HepG2 (cell line): ENCODE data around the gene SS18L1. TPM values are rescaled to one million over a fixed set of nuclear protein-coding genes. Genes with fewer than 3 reads are reported as not detected.
A peak's percentile ranks its signal among the peaks of the same experiment; 100 is the strongest.

ENCODE experiments used
- AHDC1 ChIP-seq: sonication (generic); formaldehyde crosslinking; IDR thresholded peaks from 2 replicates; pipeline ENCODE4 v1.5.1; 2020; ENCODE audit warnings: mild to moderate bottlenecking, missing genetic modification reagents, borderline replicate concordance
- ASH2L ChIP-seq: fragments of 300-600, 200-600 bp; sonication (generic); IDR thresholded peaks from 2 replicates; pipeline ENCODE4 v1.7.0; 2017; ENCODE audit warnings: low read depth, mild to moderate bottlenecking, moderate library complexity, mixed read lengths, low read length; ENCODE audit not compliant: insufficient read length
- E2F5 ChIP-seq: sonication (generic); formaldehyde crosslinking; conservative IDR thresholded peaks from 2 replicates; pipeline ENCODE4 v1.4.0; 2020; ENCODE audit warnings: missing genetic modification reagents
- FOXP4 ChIP-seq: sonication (generic); formaldehyde crosslinking; IDR thresholded peaks from 2 replicates; pipeline ENCODE4 v1.4.0; 2020; ENCODE audit warnings: missing genetic modification reagents
- GATAD2A ChIP-seq: IDR thresholded peaks from 2 replicates; pipeline ENCODE4 v1.6.1; 2016
- HES4 ChIP-seq: sonication (generic); formaldehyde crosslinking; IDR thresholded peaks from 2 replicates; pipeline ENCODE4 v1.9.0; 2021; ENCODE audit warnings: mild to moderate bottlenecking, missing genetic modification reagents, borderline replicate concordance
- NCOA2 ChIP-seq: sonication (generic); formaldehyde crosslinking; IDR thresholded peaks from 2 replicates; pipeline ENCODE4 v1.8.0; 2022; ENCODE audit warnings: inconsistent platforms
- PCBP1 ChIP-seq: fragments of 200-400 bp; formaldehyde crosslinking; IDR thresholded peaks from 2 replicates; pipeline ENCODE4 v1.6.1; 2017; ENCODE audit warnings: mild to moderate bottlenecking, low read depth, low read length, borderline replicate concordance
- XBP1 ChIP-seq: sonication (generic); formaldehyde crosslinking; IDR thresholded peaks from 2 replicates; pipeline ENCODE4 v1.5.0; 2020; ENCODE audit warnings: missing genetic modification reagents
- ZBTB14 ChIP-seq: sonication (generic); formaldehyde crosslinking; IDR thresholded peaks from 2 replicates; pipeline ENCODE4 v1.4.0; 2020; ENCODE audit warnings: missing genetic modification reagents
- ZBTB43 ChIP-seq: sonication (generic); formaldehyde crosslinking; conservative IDR thresholded peaks from 2 replicates; pipeline ENCODE4 v1.4.0; 2020; ENCODE audit warnings: missing genetic modification reagents
- ZNF343 ChIP-seq: sonication (generic); formaldehyde crosslinking; IDR thresholded peaks from 2 replicates; pipeline ENCODE4 v1.4.0; 2020; ENCODE audit warnings: mild to moderate bottlenecking, missing genetic modification reagents
- ZNF772 ChIP-seq: sonication (generic); formaldehyde crosslinking; IDR thresholded peaks from 2 replicates; pipeline ENCODE4 v1.5.0; 2020; ENCODE audit warnings: mild to moderate bottlenecking, missing genetic modification reagents
- polyA plus RNA-seq, 8 experiments: library from polyadenylated mRNA; depleted of rRNA in 3 of 8; stranded (reverse) in 7 of 8; unstranded in 1 of 8; fragments of >200 nt; fragmentation: Illumina TruSeq in 4 of 8; extraction: Trizol in 4 of 8; gene quantifications; 2 replicates each; pipeline versions ENCODE4 v1.2.1 to v1.2.3, GENCODE V29; 2011 to 2016; ENCODE audit warnings: low read depth in 4 of 8, missing spikeins in 1 of 8, mixed read lengths in 1 of 8; ENCODE audit not compliant: insufficient read depth in 1 of 8
- total RNA-seq, 5 experiments: library from RNA; depleted of rRNA; stranded (reverse); fragments of >200 nt; fragmentation: Illumina TruSeq; extraction: Trizol; gene quantifications; 2 replicates each; pipeline ENCODE4 v1.2.3, GENCODE V29; 2016; ENCODE audit warnings: low read depth in 1 of 5

SS18L1 gene
- total and polyA plus RNA-seq, 2 of the 13 experiments (the other 11 are each of a cell fraction or from before 2014, with no cell fraction given) = 17.8 to 27.6 TPM

- peak; percentile 77 for TF ChIP-seq ZBTB14 (CRISPR knock-in tag)
- TF ChIP-seq E2F5 (CRISPR knock-in tag) = peak; percentile 69
- TF ChIP-seq AHDC1 (CRISPR knock-in tag) = 0 out of 2 replicates have a peak, but pooled peaks have one; percentile 61
- peak; percentile 93; the same call in 1 of the 2 replicates for TF ChIP-seq ZNF343 (CRISPR knock-in tag)
- peak; percentile 67; the same call in 1 of the 2 replicates for TF ChIP-seq NCOA2 (CRISPR knock-in tag)
- peak; percentile 70 for TF ChIP-seq GATAD2A (CRISPR knock-in tag)
- peak; percentile 99 for TF ChIP-seq ZNF772 (CRISPR knock-in tag)
- TF ChIP-seq PCBP1 = peak; percentile 96; the same call in 1 of the 2 replicates
- TF ChIP-seq FOXP4 (CRISPR knock-in tag) = peak; percentile 82
- peak; percentile 75; the same call in 1 of the 2 replicates for TF ChIP-seq HES4 (CRISPR knock-in tag)
- peak; percentile 80 for TF ChIP-seq XBP1 (CRISPR knock-in tag)
- TF ChIP-seq ASH2L = peak; percentile 99
- peak; percentile 62; the same call in 1 of the 2 replicates for TF ChIP-seq ZBTB43 (CRISPR knock-in tag)
Measured at GRCh38 chr20:62182469-62183425, 39.2 kb downstream of the SS18L1 start, which contains the start of gene MTG2 (continued).
